Measurements from ENCODE around the gene ZC3H12D.
"Not testable (repeated sequence)": the region's sequence is repeated elsewhere in the genome, so short reads cannot be mapped to it uniquely, and the experiment has no call there.

GRCh38 chr6:149462712-149463111, 22.1 kb downstream of the ZC3H12D start:
- not testable (repeated sequence) for TF ChIP-seq CTCF (conservative IDR thresholded peaks at IDR 0.05; ENCODE audit: low read depth in 2 of 2); REST (IDR thresholded peaks at IDR 0.05; ENCODE audit: unreplicated experiment); POLR2AphosphoS5 (IDR thresholded peaks at IDR 0.05; ENCODE audit: low read depth); EZH2 (IDR thresholded peaks at IDR 0.05; ENCODE audit: low read depth, unreplicated experiment); ZNF331 (CRISPR knock-in tag; IDR thresholded peaks at IDR 0.05; ENCODE audit: low read depth); CREB1 (CRISPR knock-in tag; IDR thresholded peaks at IDR 0.05; ENCODE audit: low read depth); EZH2phosphoT487 (IDR thresholded peaks at IDR 0.05; ENCODE audit: unreplicated experiment); JUNB (IDR thresholded peaks at IDR 0.05; ENCODE audit: unreplicated experiment); STAT1 (IDR thresholded peaks at IDR 0.05; ENCODE audit: unreplicated experiment); ETS1 (IDR thresholded peaks at IDR 0.05); ZNF462 (CRISPR knock-in tag; IDR thresholded peaks at IDR 0.05); ZNF114 (CRISPR knock-in tag; IDR thresholded peaks at IDR 0.05)
